ENCODE data around the gene UQCC5.

The UQCC5 gene

GRCh38 chr3:52504977-52505376, 31.4 kb upstream of the UQCC5 start:
- DNase-seq, result no peak

- no peak for DNase-seq
These were observed 30.0 kb upstream of the UQCC5 start for GRCh38 chr3:52506266-52506966.

- no peak for DNase-seq
These were observed 29.0 kb upstream of the UQCC5 start for GRCh38 chr3:52507359-52507758.

- no peak for DNase-seq
These were observed 26.6 kb upstream of the UQCC5 start for GRCh38 chr3:52509753-52510328.

- no peak for DNase-seq
These were observed 24.9 kb upstream of the UQCC5 start for GRCh38 chr3:52511509-52511908.

GRCh38 chr3:52512105-52512504, 24.3 kb upstream of the UQCC5 start:
- DNase-seq, result no peak

GRCh38 chr3:52512727-52513126, 23.7 kb upstream of the UQCC5 start:
- no peak for DNase-seq

GRCh38 chr3:52513281-52513680, 23.1 kb upstream of the UQCC5 start:
- DNase-seq, result no peak

- no peak for DNase-seq
These were observed 21.8 kb upstream of the UQCC5 start for GRCh38 chr3:52514576-52514975.

GRCh38 chr3:52515192-52515591, 21.2 kb upstream of the UQCC5 start:
- DNase-seq, result no peak

GRCh38 chr3:52516509-52517195, 19.8 kb upstream of the UQCC5 start:
- no peak for DNase-seq

GRCh38 chr3:52517796-52518722, 18.3 kb upstream of the UQCC5 start:
- no peak for DNase-seq

- no peak for DNase-seq
These were observed 17.5 kb upstream of the UQCC5 start for GRCh38 chr3:52518723-52519444.

- no peak for DNase-seq
These were observed 16.8 kb upstream of the UQCC5 start for GRCh38 chr3:52519445-52520140.

GRCh38 chr3:52520141-52520667, 16.2 kb upstream of the UQCC5 start:
- DNase-seq, result no peak

GRCh38 chr3:52520716-52521487, 15.5 kb upstream of the UQCC5 start:
- DNase-seq, result no peak

GRCh38 chr3:52521488-52521824, 14.9 kb upstream of the UQCC5 start:
- DNase-seq, result no peak

- DNase-seq, result no peak
These were observed 14.3 kb upstream of the UQCC5 start for GRCh38 chr3:52521881-52522650.

- no peak for DNase-seq
These were observed 13.7 kb upstream of the UQCC5 start for GRCh38 chr3:52522651-52523251.
